ENCODE measurements around the gene CHMP4B.

GRCh38 chr20:33899106-33899505 is 88.0 kb downstream of the CHMP4B start:
- TF ChIP-seq EZH2phosphoT487 (IDR thresholded peaks at IDR 0.05; ENCODE audit: borderline replicate concordance, low read length): no peak
- TF ChIP-seq CTCF (IDR thresholded peaks at IDR 0.05; ENCODE audit: low read depth, low read length, poor library complexity, severe bottlenecking): no peak
